Brain microvascular endothelial cell (primary cell): ENCODE results near the gene MMP17.

ENCODE experiments used
- DNase-seq: peaks from one replicate; pipeline ENCODE4 v3.0.0-alpha.2; 2020
- H3K27ac ChIP-seq: fragments of 250-450 bp; sonication (Bioruptor Pico); 2 replicates; pipeline ENCODE4 v1.5.1; 2020; ENCODE audit warnings: mild to moderate bottlenecking, moderate library complexity
- H3K27me3 ChIP-seq: fragments of 250-450 bp; sonication (Bioruptor Pico); replicated peaks from 2 replicates; pipeline ENCODE4 v1.5.1; 2020; ENCODE audit warnings: mild to moderate bottlenecking
- H3K36me3 ChIP-seq: fragments of 250-450 bp; sonication (Bioruptor Pico); replicated peaks from 2 replicates; pipeline ENCODE4 v1.5.1; 2020; ENCODE audit warnings: mild to moderate bottlenecking
- H3K4me3 ChIP-seq: 2 replicates; pipeline ENCODE4 v1.5.1; 2011; ENCODE audit warnings: low read depth, mild to moderate bottlenecking, control low read depth, low read length, moderate library complexity
- in situ Hi-C: cut with HindIII; loops from 2 replicates; pipeline ENCODE4 v1.10.0; 2017; ENCODE audit warnings: low sequenced_read_pairs, low pct_ligation_motif_present
- TF ChIP-seq, protein P1 (sequence below): IDR thresholded peaks from 2 replicates; pipeline ENCODE4 v1.5.1; 2011; ENCODE audit warnings: low read depth, mild to moderate bottlenecking, moderate library complexity, low read length, control low read depth, inconsistent platforms; ENCODE audit errors: missing control alignments

The MMP17 gene

DNA sequence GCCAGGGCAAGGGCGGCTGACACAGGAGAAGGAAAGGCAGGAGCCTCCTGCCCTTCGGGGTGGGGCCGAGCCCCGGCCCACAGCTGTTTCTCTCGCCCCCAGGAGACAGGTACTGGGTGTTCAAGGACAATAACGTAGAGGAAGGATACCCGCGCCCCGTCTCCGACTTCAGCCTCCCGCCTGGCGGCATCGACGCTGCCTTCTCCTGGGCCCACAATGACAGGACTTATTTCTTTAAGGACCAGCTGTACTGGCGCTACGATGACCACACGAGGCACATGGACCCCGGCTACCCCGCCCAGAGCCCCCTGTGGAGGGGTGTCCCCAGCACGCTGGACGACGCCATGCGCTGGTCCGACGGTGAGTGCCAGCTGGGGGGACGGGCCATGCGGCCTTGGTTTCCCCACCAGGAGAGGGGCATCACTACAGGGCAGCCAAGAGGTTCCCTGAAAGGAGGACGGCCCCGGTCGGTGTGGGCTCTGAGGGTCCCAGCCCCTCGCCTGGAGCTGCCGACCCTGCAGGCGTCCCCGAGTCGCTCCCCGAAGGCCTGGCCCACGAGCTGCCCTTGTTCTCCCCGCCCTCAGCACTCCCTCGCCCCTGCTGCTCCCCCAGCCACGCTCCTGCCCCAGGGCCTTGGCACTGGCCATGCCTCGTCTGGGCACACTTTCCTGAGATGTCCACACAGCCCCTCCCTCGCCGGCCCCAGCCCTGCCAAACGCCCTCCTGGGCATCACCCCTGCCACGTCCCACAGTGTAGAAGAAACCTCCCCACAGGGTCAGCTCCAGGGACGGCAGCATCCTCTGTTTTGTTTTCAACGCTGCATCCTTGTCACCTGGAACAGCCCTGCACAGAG, 21.7 kb downstream of the MMP17 start:
- Histone ChIP-seq H3K27me3 (no peaks in the 10 kb centered on the region), H3K27ac (no peak overlapping the region), H3K4me3 (no peak overlapping the region), H3K36me3 (peaks cover 5% of the 10 kb centered on the region)
- in situ Hi-C loops: no loop called here
- DNase-seq: no peak
- TF ChIP-seq, protein P1, sequence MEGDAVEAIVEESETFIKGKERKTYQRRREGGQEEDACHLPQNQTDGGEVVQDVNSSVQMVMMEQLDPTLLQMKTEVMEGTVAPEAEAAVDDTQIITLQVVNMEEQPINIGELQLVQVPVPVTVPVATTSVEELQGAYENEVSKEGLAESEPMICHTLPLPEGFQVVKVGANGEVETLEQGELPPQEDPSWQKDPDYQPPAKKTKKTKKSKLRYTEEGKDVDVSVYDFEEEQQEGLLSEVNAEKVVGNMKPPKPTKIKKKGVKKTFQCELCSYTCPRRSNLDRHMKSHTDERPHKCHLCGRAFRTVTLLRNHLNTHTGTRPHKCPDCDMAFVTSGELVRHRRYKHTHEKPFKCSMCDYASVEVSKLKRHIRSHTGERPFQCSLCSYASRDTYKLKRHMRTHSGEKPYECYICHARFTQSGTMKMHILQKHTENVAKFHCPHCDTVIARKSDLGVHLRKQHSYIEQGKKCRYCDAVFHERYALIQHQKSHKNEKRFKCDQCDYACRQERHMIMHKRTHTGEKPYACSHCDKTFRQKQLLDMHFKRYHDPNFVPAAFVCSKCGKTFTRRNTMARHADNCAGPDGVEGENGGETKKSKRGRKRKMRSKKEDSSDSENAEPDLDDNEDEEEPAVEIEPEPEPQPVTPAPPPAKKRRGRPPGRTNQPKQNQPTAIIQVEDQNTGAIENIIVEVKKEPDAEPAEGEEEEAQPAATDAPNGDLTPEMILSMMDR: no peak

DNA sequence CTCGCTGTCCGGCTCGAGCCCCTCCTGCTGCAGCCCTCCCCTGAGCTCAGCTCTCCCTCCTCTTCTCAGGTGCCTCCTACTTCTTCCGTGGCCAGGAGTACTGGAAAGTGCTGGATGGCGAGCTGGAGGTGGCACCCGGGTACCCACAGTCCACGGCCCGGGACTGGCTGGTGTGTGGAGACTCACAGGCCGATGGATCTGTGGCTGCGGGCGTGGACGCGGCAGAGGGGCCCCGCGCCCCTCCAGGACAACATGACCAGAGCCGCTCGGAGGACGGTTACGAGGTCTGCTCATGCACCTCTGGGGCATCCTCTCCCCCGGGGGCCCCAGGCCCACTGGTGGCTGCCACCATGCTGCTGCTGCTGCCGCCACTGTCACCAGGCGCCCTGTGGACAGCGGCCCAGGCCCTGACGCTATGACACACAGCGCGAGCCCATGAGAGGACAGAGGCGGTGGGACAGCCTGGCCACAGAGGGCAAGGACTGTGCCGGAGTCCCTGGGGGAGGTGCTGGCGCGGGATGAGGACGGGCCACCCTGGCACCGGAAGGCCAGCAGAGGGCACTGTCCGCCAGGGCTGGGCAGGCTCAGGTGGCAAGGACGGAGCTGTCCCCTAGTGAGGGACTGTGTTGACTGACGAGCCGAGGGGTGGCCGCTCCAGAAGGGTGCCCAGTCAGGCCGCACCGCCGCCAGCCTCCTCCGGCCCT, 22.8 kb downstream of the MMP17 start:
- H3K4me3 ChIP-seq: no peak overlapping the region
- DNase-seq: no peak
- in situ Hi-C loops: no loop called here

DNA sequence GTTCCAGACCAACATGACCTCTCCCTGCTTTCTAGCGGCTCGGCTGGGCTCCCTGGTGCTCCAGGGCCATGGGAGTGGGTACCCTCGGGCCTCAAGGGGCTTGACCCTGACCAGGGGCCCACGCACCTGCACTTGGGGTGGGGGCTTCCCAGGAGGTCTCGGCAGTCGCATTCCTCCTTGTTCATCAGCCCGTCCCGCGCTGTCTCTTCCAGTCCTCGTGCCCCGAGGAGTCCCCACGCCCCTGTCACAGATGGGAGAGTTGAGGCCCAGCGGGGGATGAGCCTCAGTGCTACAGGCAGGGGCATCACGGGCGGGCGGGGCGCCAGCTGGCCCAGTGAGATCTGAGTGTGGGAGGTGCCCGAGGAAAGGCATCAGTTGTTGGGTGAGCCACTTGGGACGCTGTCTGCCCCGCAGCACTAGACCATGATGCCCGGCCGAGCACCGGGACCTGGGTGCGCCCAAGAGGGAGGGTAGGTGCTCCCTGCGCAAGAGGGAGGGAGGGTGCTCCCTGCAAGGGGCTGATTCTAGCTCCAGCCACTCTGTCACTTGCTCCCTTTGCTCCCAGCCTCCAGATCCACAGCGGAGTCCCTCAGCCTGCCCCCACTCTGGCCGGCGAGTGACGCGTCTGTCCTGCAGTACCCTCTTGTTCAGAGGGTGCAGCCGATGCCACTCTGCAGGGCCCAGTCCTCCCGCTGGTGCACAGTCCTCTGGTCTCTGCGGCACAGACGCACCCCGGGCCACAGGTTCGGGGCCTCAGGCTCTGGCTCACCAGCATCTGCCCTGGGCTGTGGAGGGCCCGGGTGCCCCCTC, 23.8 kb downstream of the MMP17 start:
- H3K27ac ChIP-seq: no peak overlapping the region
- H3K36me3 ChIP-seq: no peaks in the 10 kb centered on the region
- no peak for DNase-seq
- in situ Hi-C loops: no loop called here
- no peak overlapping the region for H3K4me3 ChIP-seq
- TF ChIP-seq, protein P1: no peak
- H3K27me3 ChIP-seq: no peaks in the 10 kb centered on the region

More for the DNA sequence above, 22.8 kb downstream of the MMP17 start:
- TF ChIP-seq, protein P1: peak; percentile 81
- Histone ChIP-seq H3K27me3 (no peaks in the 10 kb centered on the region), H3K27ac (no peak overlapping the region), H3K36me3 (no peaks in the 10 kb centered on the region)

DNA sequence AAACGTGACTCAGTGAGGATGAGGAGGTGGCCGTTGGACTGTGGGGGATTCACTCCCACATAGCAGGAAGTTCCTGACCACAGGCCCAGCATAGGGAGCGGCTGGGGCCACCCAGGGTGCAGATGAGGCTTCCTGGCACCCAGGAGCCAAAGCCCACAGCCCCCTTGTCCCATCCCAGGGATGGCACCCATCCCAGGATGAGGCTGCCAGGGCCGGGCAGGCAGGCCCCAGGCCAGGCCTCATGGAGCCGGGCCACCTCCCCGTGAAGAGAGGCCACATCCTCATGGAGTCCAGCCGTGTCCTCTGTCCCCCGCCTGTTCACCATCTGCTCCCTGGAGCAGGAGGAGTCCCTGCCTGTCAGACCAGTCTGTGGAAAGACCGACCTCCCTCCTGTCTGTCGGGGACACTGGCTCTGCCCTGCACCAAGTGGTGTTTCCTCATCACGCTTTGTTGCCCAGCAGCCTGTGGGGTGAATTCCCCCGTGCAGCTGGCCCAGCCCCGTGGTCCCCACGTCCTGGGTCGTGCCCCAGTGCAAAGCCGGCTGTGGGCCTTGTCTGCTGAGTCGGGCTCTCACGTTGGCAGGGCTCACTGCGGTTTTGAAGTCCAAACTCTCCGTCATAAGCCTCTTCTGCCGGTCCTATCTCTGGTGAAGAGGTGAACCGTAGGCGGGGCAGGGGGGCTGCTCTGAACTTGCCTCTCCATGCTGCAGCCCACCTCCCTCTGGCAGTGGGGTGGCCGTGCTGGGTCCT, 24.5 kb downstream of the MMP17 start:
- in situ Hi-C loops: no loop called here
- no peak for DNase-seq
- Histone ChIP-seq H3K27me3 (no peaks in the 10 kb centered on the region), H3K4me3 (no peak overlapping the region), H3K27ac (no peak overlapping the region), H3K36me3 (no peaks in the 10 kb centered on the region)
- TF ChIP-seq, protein P1: no peak
